Glutamatergic neuron (in vitro differentiated cells): ENCODE measurements around the gene NAA15. TPM values are rescaled to one million over a fixed set of nuclear protein-coding genes. Genes with fewer than 3 reads are reported as not detected.

ENCODE experiments used
- DNase-seq: peaks from one replicate; pipeline ENCODE4 v3.0.0; 2022
- H3K27ac Mint-ChIP-seq: one replicate; pipeline ENCODE4 v1.8.0; 2020; ENCODE audit warnings: mild to moderate bottlenecking, mixed read lengths, inconsistent platforms; ENCODE audit not compliant: unreplicated experiment
- H3K27me3 Mint-ChIP-seq: one replicate; pipeline ENCODE4 v1.8.0; 2020; ENCODE audit warnings: mild to moderate bottlenecking, moderate library complexity, mixed read lengths, inconsistent platforms; ENCODE audit not compliant: unreplicated experiment
- H3K36me3 Mint-ChIP-seq: one replicate; pipeline ENCODE4 v1.8.0; 2020; ENCODE audit warnings: mild to moderate bottlenecking, mixed read lengths, inconsistent platforms; ENCODE audit not compliant: unreplicated experiment
- H3K4me1 Mint-ChIP-seq: one replicate; pipeline ENCODE4 v1.8.0; 2020; ENCODE audit warnings: mild to moderate bottlenecking, low read depth, mixed read lengths, inconsistent platforms; ENCODE audit not compliant: unreplicated experiment
- H3K4me3 Mint-ChIP-seq: one replicate; pipeline ENCODE4 v1.8.0; 2020; ENCODE audit warnings: mild to moderate bottlenecking, mixed read lengths, inconsistent platforms; ENCODE audit not compliant: unreplicated experiment
- H3K9me3 Mint-ChIP-seq: one replicate; pipeline ENCODE4 v1.8.0; 2020; ENCODE audit warnings: mild to moderate bottlenecking, moderate library complexity, mixed read lengths, inconsistent platforms; ENCODE audit not compliant: unreplicated experiment
- total RNA-seq: library from RNA; stranded (reverse); fragmentation: NEBNext Ultra II Directional; extraction: Animal tissue kit (Norgen Biotek cat#: 25700); gene quantifications from one replicate; pipeline ENCODE4 v1.2.1, GENCODE V29; 2021; ENCODE audit not compliant: unreplicated experiment
- TF ChIP-seq, protein P1 (sequence below): fragments of 200-600 bp; sonication (generic); IDR thresholded peaks from one replicate; pipeline ENCODE4 v1.5.0; 2021; ENCODE audit not compliant: partially characterized antibody, unreplicated experiment

The NAA15 gene
- total RNA-seq, 1 donor from 2014 or later: 44.9 TPM

DNA sequence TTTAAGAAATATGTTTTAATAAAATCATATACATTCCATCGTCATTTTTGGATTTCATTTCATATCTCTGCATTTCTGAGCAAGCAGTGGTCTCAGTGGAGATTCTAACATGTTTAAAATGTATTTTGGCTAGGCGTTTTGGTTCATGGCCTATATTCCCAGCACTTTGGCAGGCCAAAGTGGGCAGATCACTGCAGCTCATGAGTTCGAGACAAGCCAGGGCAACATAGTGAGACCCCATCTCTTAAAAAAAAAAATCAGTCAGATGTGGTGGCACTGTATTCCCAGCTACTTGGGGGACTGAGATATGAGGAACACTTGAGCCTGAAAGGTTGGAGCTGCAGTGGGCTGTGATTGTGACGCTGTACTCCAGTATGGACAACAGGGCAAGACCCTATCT, 85.1 kb downstream of the NAA15 start:
- no peak for DNase-seq
- Mint-ChIP-seq H3K27ac (no peak overlapping the region), H3K27me3 (peaks cover 2% of the 10 kb centered on the region), H3K4me3 (no peak overlapping the region), H3K9me3 (no peaks in the 10 kb centered on the region), H3K36me3 (no peaks in the 10 kb centered on the region), H3K4me1 (no peaks in the 10 kb centered on the region)
- TF ChIP-seq, protein P1, sequence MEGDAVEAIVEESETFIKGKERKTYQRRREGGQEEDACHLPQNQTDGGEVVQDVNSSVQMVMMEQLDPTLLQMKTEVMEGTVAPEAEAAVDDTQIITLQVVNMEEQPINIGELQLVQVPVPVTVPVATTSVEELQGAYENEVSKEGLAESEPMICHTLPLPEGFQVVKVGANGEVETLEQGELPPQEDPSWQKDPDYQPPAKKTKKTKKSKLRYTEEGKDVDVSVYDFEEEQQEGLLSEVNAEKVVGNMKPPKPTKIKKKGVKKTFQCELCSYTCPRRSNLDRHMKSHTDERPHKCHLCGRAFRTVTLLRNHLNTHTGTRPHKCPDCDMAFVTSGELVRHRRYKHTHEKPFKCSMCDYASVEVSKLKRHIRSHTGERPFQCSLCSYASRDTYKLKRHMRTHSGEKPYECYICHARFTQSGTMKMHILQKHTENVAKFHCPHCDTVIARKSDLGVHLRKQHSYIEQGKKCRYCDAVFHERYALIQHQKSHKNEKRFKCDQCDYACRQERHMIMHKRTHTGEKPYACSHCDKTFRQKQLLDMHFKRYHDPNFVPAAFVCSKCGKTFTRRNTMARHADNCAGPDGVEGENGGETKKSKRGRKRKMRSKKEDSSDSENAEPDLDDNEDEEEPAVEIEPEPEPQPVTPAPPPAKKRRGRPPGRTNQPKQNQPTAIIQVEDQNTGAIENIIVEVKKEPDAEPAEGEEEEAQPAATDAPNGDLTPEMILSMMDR: no peak

DNA sequence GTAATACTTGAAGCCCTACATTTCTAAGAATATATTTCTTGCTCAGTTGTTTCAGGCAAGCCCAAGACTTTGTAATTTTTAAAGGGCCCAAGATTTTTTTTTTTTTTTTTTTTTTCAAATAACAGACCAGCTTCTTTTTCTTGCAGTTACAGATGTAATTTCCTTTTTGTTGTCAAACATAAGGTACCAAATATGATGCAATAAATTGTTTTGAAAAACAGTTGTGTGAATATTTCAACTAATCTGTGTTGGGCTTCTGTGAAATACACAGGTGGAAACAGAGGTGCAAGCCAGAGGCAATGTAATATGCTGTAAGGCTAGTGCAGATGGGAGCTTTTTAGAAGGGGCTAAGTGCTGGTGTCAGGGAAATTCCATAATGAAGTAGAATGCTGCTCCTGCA, 87.8 kb downstream of the NAA15 start:
- H3K27me3 Mint-ChIP-seq: peaks cover 2% of the 10 kb centered on the region
- TF ChIP-seq, protein P1: no peak
- no peaks in the 10 kb centered on the region for H3K36me3 Mint-ChIP-seq
- no peak overlapping the region for H3K27ac Mint-ChIP-seq
- H3K4me1 Mint-ChIP-seq: no peaks in the 10 kb centered on the region
- no peak overlapping the region for H3K4me3 Mint-ChIP-seq
- DNase-seq: no peak
- no peaks in the 10 kb centered on the region for H3K9me3 Mint-ChIP-seq

DNA sequence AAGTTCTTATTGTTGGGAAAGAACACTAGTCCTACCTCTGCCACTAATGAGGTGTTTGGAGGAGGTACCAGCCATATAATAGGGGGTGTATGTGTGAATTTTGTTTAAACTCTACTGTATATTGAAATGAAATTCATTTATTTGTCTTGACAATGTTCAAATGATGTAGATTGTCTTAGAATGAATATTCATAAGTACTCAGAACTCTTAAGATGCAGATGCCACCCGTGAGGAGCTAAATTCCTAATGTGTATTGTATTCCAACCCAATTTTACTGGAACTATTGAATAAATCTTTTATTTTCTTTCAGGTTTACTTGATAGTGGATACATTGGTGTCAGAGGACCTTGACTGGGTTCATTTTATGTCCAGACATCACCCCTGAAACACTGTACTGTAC, 88.7 kb downstream of the NAA15 start:
- no peak for DNase-seq
- H3K27ac Mint-ChIP-seq: no peak overlapping the region
- H3K4me1 Mint-ChIP-seq: no peaks in the 10 kb centered on the region
- peaks cover 2% of the 10 kb centered on the region for H3K27me3 Mint-ChIP-seq
- no peaks in the 10 kb centered on the region for H3K36me3 Mint-ChIP-seq
- TF ChIP-seq, protein P1: no peak
- H3K4me3 Mint-ChIP-seq: no peak overlapping the region
- H3K9me3 Mint-ChIP-seq: no peaks in the 10 kb centered on the region

DNA sequence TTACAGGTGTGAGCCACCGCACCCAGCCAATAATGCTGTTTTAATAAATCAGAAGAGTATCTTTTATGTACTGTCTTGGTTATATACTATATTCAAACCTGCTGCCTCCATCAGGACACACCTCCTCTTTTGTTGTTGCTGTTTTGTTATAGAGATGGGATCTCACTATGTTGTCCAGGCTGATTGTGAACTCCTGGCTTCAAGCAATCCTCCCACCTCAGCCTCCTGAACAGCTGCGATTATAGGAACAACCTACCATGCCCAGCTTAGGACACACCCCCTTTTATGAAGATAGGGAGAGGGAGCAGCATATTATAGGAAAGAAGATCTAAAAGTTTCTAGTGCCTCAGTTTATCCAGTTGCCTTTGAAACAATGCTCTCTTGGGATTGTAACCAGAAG, 90.4 kb downstream of the NAA15 start:
- no peak overlapping the region for H3K27ac Mint-ChIP-seq
- peaks cover 2% of the 10 kb centered on the region for H3K27me3 Mint-ChIP-seq
- TF ChIP-seq, protein P1: no peak
- H3K4me1 Mint-ChIP-seq: no peaks in the 10 kb centered on the region
- no peaks in the 10 kb centered on the region for H3K9me3 Mint-ChIP-seq
- no peak for DNase-seq
- no peaks in the 10 kb centered on the region for H3K36me3 Mint-ChIP-seq
- no peak overlapping the region for H3K4me3 Mint-ChIP-seq

DNA sequence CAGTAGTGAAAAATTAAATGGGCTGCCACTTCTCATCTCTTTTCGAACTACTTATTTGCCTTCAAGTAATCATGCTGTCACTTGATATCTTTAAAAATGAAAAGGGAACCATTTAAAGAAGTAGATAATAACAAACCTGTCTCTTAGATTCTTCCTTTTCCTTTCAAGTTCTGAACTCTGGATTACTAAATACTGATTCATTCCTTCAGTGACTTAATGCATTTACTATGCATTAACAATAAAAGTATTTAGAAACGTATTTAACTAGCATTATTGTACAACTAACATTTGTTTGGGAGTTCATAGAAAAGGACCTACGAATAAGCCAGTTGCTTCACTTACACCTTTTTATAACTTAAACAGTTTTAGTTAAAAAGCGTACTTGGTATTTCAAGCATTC, 91.5 kb downstream of the NAA15 start:
- H3K27ac Mint-ChIP-seq: no peak overlapping the region

More for the DNA sequence above, 91.5 kb downstream of the NAA15 start:
- TF ChIP-seq, protein P1: no peak
- Mint-ChIP-seq H3K36me3 (peaks cover 3% of the 10 kb centered on the region), H3K9me3 (no peaks in the 10 kb centered on the region), H3K4me1 (no peaks in the 10 kb centered on the region), H3K27me3 (peaks cover 2% of the 10 kb centered on the region), H3K4me3 (no peak overlapping the region)
- no peak for DNase-seq
